Stimulated activated CD8-positive, alpha-beta memory T cell treated with anti-CD3 and anti-CD28 coated beads, Interleukin-7, amount 100 ng/mL, for 1 hour (primary cell): ENCODE results near the gene CDRT4.

Experiments
- DNase-seq, 2 donors: peaks; one replicate each; pipeline ENCODE4 v3.0.0-alpha.2; 2020; ENCODE audit warnings: low read depth in 2 of 2

CDRT4 gene

DNA sequence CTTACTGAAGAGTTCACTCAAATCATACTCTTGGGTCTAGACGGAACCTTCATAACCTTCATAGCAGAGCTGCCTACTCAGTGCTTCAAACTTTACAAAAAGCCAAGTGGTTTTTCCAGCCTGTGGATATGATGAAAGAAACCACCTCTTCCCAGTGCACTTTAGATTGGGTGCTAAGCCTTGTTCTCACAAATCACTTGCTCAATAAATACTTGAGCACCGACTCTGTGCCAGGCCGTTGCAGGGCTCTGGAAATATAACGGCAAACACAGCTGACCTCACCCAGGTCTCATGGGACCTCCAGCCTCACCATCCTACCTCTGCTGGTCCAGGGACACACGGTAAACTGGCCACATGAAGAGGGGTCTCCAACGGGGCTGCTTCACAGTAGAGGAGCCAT lies 35.7 kb downstream of the CDRT4 start:
- no peak for DNase-seq

DNA sequence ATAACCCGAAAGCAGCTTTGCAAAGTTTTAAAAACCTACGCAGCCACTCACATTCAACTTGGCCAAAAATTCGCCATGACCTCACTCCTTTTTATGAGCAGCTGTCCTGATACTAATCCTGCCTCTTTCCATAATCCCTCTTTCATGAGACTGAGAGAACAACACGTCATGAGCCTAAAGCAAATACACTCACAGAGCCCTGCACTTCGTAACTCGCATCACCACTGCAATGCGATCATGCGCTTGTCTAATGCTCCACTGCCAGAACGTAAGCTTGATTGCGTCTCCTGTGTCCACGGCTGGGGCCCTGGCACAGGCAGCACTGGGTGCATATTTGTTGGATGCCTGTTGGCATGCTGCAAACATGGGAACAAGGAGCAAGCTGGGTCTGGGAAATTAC lies 36.2 kb downstream of the CDRT4 start:
- DNase-seq = no peak

DNA sequence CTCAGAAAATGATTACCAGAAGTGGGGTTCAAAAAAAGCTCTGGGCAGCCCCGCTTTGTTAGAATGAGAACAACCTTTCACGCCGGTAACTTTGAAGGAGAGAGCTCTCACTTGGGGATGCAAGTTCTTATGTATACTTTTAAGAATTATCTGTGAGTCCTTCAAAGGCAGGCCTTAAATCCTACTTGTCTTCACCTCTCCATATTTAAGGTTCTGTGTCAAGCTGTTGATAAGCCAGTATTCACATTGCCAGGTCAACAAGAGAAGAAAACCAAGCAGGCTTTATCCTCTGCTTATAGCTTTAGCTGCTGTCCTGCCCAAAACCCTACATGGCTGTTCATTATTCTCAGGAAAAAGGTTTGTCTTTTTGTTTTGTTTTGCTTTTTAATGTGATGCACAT lies 42.9 kb downstream of the CDRT4 start:
- no peak for DNase-seq

DNA sequence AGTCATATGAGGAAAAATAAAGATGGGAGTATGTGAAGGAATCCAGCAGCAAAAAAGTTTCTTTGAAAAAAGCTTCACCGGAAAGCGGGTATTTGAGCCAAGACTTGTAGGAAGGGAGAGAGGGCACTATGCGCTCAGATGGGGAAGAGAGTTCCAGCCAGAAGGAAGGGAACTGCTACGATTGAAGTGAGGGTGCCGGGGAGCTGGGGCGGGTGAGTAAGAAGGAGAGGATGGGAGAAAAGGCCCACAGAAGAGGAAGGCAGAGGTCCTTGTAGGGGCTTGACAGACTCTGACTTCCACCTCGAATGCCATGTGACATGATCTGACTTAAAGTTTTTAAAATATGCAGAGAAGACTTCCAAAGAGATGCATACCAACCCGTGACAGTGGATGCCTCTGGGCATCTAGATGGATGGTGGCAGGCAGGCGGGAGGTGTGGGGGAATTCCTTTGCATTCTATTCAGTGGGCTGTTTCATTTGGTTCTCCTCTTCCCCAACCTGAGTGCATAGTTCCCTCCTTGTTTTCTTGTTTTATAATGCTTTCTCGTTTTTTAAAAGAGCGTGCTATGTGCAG lies 44.9 kb downstream of the CDRT4 start:
- no peak for DNase-seq

DNA sequence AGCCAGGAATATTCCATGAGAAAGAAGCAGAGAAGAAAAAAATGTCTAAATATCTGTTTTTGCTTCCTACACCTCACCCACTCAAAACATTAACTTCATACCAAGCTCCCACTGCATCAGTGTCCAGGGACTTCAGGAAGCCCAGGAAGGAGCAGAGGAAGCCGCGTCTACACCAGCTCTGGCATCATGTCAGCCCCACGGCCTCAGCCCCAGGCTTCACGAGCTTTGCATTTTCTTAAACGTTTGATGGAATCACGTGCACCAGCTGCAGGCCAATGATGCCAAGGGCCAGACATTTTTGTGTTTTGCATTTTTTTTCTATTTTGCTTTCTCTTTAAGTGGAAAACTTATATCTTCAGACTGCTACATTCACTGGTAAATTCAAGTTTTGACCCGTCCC lies 48.6 kb downstream of the CDRT4 start:
- no peak for DNase-seq

DNA sequence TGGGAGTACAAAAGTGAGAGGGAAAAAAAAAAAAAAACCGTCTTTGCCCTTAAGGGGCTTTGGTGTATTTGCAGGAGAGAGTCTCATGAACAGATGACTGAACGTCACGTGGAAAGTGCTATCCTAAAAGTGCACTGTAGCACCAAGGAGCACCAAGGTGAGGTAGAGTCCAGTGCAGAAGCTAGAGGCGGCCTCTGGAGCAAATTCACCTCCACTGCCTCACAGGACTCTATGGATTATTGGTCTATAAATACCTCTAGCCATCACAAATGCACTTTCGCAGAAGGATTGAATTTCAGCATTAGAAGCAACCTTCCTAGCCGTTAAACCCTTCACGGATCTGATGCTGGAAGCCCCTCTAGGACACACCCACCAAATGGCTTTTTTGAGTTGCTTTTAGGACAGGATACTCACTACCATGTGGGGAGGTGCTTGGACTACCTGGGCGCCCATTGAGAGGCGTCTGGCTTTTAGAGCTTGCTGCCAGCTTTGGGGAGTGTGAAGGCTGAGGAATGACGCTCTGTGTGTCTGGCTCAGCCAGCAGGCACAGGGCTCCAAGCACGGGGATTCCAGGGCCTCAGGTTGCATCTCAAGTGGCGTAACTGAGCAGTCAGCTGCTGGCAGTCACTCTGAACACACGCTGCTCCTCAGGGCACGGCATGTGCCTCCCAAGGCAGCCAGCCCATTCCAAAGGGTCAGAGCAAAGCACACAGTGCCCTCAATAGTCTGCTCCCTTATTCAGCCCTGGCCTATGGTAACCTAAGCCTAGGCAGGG lies 52.7 kb downstream of the CDRT4 start:
- DNase-seq = no peak

DNA sequence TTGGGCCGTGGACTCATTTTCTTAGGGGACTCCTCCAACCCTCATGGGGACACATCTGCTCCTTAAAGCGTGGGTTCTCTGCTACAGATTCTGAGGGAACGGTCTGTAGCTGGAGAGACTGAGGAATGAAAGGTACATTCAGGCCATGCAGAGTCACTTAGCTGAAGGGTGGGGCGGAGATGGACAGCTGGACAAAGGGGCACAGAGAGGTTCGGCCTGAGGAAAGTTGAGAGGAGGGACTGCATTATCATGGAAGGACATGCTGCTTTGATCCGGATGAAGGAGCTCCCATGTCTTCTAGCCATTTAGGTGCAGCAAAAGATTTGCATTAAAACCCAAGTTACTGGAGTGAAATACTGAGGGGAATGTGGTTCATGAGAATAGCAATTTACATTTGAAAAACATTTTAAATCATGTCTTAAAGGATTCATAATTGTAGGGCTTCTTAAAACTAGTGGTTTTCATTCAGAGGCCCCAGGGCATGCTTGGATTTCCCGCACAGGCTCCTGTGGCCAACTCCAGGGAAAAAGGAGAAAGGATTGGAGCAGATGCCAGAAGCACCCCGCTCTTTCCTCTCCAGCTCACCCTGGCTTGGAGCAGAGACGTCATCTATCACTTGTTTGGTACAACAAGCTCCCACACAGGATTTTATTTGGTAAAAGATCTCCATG lies 54.2 kb downstream of the CDRT4 start:
- DNase-seq = no peak

DNA sequence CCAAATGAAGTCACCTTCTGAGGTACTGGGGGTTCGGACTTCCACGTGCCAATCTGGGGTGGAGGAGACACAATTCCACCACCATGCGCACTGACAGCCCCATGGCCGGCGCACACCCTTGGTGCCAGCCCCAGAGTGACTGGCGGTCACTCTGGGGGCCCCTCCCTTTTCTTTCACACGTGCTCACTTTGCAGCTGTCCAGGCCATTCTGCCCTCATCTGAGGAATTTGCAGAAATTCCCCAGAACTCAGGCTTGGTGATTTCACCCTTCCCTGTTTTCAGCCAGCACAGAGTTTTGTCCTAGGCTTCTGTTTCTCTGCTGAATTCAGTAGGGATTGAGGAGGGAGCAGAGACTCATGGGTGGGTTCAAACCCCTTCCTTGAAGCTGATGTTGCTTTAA lies 54.8 kb downstream of the CDRT4 start:
- DNase-seq = no peak

DNA sequence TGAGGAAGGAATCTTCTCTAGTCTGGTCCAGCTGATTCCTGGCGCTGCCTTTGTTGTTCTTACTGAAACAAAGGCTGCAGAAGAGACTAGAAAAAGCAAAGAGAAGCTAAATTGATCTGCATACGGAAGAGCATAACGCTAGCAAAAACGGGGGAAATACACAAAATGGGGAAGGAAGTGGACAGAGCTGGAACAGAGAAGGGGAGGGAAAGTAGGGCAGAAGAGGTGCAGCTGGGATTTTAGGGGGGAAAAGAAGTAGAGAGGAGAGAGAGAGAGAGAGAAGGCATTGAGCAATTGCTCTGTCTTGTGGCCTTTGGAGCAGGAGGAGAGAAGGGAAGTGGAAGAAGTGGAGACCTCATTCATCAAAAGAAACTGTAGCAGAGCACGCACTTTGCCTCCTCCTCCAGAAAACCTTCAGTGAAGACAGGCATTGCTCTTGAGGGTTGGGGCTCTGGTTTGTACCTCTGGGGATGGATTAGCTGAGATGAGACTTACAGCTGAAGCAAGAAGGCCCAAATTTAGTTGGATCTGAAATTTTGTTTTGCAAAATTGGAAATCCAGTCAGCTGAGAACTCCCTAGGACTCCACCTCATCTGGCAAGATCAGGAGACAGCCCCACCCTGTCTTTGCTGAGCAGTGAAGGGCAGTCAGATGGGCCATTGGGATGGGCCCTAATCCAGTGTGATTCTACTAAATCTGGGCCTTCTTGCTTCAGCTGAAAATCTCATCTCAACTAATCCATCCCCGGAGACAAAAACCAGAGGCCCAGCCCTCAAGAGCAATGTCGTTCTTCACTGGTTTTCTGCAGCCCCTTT lies 55.8 kb downstream of the CDRT4 start:
- no peak for DNase-seq

DNA sequence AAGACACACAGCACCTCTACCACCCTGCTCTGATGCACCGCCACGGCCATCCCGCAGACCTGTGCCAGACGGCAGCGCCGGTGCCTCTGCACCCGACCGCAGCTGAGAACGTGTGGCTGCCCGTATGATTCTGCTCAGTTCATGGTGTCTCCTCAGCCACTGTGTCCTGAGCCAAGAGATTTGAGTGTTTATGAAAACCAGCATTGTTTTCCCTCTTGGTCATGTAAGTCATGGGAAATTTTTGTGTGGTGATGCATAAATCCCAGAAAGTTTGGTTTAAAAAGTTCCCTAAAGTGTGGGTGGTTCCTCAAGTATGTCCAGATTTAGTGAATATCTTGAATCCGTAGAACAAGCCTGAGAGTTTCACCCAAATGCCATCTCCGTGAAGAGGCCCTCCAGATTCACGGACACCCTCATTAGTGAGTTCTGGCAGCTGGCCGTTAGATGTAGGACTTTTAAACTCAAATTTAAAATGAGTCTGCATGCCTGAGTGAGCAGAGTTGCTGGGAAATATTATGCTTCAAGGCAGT lies 57.6 kb downstream of the CDRT4 start:
- no peak for DNase-seq

DNA sequence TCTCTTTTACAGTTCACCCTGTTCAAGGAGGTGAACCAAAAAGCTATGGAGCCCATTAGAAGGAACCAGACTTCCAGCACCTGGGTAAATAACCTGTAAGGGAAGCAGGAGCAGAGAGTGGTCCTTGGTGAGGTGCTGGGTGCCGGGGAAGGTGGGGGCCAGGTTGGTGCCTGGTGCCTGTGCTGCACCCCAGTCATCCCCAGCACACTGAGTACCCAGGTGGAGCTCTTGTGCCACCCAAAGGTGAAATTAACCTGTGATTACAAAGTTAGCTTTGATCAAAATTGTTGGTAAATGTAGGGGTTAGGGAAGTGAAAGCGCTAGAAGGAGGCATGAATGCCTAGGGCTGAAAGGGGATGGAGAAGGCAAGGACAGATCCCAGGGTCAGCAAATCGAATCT lies 58.6 kb downstream of the CDRT4 start:
- DNase-seq = no peak

DNA sequence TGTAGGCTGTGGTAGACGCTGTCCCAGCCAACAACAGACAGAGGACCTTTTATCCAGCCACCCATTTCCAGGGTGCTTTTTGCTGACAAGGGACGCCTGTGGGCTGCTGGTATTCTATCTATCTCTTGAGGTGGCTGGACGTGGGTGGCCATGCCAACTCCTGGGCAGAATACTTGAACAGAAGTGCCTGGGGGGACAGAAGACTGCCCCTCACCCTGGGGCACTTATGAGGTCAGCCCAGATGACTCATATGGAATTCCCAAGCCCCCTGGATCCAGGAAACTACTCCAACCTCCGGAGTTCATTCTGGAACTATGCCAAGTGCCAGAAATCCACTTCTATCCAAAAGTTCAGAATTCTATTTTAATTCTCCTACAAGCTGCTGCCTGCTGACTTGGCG lies 61.3 kb downstream of the CDRT4 start:
- DNase-seq = no peak

DNA sequence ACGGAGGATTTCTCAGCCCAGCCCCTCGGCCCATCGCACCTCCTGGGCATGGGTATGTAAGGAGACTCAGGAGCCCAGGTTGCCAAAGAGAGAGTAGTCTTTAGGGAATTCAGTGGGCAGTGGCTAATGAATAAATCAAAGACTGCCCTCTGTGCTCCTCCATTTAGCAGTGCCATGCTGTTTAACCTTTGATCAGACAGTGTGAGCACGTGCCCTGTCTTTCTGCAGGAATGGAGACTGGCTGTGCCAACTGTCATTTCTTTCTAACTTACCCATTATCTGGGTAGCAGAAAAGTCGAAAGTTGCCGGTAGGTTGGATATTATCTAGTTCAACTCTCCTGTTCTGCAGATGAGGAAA lies 62.4 kb downstream of the CDRT4 start:
- no peak for DNase-seq

DNA sequence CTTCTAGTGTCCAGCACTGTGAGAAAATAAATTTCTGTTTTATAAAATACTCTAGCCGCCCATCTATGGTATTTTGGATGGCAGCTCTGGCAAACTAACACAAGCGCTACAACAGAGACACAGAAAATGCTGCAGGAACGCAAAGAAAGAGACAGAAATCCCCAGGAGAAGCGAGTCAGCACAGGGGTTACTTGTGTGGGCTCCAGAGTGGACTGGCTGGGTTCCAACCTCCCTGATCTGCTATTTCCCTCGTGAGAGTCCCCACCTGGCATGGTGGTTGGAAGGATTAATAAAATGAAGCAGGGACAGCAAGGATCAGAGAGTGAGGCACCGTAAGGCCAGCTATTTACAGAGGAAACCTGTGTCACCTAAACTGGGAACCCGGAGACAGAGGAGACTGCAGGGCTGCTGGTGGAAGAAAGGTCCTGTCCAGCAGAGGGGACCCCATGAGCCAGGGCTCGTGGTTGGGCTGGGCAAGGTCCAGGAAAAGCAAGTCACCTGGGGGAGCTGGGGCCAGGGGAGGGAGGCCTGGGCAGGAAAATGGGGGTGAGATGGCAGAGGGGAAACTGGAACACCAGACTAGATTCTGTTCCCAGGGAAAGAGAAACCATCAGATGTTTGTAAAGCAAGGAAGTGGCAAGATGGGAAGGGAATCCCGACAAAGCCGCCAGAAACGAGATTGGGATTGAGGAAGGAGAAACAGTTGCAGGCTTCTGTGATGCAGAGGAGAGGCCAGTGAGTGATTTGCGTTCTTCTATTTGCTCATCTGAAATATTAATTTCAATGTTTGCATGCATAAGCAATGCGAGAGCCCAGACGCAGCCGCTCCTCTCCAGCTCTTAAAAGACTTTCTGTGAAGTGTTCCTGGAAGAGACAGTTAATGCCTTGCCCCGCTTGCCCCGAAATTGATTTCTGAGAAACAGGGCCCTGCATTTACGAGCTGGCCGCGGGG lies 63.0 kb downstream of the CDRT4 start:
- no peak for DNase-seq

DNA sequence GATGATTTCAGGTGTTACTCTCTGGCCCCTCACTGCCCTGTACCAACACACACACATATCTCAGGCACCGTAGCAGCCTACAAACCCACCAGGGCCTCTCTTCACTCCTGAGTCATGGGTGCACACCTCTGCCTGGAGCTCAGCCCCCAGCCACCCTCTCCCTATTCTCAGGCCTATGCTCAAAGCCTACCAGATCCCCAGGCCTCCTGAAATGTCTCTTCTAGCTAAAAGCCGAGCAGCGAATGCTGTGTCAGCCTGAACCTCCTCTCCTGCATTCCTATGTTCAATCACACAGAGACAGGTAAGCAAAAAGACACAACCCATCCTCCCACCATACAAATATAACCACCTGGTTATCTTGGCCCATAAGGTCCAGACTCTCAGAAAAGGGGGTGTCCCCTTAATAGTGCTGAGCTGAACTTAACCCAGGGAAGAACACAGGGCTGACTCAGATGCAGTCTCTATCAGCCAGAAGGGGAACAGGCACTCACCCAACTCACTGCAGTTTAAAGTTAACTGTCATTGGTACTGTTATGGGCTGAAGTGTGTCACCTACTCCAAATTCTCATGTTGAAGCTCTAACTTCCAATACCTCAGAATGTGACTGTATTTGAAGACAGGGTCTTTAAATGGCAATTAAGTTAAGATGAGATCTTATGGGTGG lies 64.0 kb downstream of the CDRT4 start:
- no peak for DNase-seq

DNA sequence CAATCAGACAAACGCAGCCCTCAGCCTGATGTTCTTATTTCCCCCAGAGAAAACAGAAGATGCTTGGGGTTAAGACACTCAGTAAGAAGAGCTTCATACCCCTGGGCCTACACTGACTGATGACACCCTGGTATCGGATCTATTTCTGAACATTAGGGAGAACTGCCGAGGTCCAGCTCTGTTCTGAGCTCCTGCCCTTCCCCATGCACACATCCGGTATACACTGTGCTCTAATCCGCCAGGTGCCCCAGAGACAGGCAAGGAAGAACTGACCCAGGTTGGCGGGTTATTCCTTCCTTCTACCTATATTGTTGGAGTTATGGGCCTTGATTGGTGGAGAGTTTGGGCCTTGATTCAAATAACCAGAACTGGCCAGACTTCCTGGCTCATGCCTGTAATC lies 68.0 kb downstream of the CDRT4 start:
- no peak for DNase-seq

DNA sequence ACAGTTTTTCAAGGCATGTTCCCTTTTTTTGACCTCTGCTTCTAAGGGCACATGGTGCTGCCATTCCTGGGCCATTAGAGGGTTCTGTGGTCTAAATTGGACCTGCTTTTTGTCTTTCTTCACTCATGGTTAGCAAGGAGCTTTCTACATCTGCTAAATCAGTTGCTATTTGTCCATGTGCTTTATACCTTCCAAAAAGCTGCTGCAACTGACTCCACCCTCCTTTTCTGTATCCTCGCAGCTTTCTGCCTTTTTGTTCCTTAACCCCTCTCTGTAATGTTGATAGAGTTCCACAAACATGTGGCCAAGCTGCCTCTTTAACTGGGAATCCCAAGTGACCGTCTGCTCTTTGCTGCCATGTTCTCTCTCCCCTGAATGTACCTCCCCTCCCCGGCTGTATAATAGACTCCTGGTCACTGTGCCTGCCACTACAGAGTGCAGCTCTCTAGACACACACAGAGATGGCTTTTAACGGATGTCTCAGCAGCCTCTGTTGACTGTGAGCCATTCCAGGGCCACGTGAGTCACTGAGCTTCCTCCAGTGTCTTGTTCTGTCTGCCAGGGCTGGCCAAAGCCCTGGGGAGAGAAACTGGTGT lies 68.6 kb downstream of the CDRT4 start:
- DNase-seq = no peak

DNA sequence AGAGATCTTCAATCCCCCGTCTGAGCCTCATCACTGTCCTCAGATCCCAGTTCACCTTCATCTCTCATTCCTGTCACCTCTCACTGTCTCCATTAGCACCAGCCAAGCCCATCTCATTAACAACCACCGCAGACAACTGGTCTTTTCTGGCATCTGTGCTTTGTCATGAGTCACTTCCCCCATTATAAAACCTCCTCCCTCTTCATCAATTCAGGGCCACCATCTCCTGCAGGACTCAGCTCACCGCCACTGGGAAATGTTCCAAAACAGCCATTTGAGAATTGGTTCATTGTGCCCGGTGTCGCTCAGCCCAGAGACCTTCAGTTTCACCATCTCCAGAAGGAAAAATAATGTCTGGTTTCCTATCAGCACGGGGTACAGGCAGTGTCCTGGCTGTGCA lies 69.1 kb downstream of the CDRT4 start:
- no peak for DNase-seq

DNA sequence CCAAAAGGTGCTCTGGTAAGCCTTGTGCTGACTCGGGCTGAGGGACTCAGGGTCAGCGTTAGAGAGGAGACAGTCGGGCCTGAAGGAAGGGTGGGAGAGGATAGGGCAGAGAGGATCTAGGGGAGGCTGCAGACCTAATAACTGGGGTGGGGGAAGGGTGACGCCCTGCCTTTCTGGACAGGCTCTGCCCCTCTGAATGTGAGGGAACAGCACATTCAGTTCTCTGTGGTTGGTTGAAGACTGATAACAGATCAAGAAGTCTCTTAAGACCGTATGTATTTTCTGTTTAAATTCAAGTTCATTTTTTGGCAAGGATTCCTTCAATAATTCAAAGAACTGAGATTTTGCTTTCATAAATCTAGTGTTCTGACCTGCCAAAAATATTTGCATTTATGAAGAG lies 69.8 kb downstream of the CDRT4 start:
- no peak for DNase-seq

DNA sequence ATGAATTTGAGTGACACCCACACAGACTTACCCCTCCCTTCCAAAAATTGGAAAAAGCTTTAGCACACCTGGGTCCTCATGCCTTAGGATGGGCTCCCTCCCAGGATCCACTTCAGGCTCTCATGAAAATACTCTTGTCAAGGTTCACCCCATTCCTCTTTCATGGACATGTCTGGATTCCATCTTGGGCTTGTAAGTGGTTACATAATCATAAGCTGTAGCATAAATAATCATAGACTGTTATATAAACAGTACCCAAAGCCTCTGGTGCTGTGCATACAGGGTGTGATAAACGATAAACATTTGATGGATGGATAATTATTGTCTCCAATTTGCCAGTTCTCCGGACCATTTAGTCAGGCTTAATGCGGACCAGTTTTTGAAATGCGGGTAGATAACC lies 72.3 kb downstream of the CDRT4 start:
- no peak for DNase-seq
